Astrocyte of the cerebellum (primary cell): Measurements from ENCODE around the gene TRUB1.

Experiments
- DNase-seq: peaks from one replicate; pipeline ENCODE4 v3.0.0-alpha.2; 2011; ENCODE audit warnings: low read depth
- H3K4me3 ChIP-seq: 2 replicates; pipeline ENCODE4 v1.5.1; 2011; ENCODE audit warnings: mild to moderate bottlenecking, low read depth, low read length, moderate library complexity
- in situ Hi-C: cut with HindIII; loops from 2 replicates; pipeline ENCODE4 v1.10.0; 2017; ENCODE audit warnings: low sequenced_read_pairs
- TF ChIP-seq, protein P1 (sequence below): IDR thresholded peaks from 2 replicates; pipeline ENCODE4 v1.5.1; 2012; ENCODE audit warnings: low read length, low read depth, moderate library complexity, mild to moderate bottlenecking; ENCODE audit errors: missing control alignments

Gene TRUB1

GRCh38 chr10:114967071-114967470 lies 29.1 kb downstream of the TRUB1 start:
- no peak for DNase-seq
- in situ Hi-C loops = no loop called here
- TF ChIP-seq, protein P1, sequence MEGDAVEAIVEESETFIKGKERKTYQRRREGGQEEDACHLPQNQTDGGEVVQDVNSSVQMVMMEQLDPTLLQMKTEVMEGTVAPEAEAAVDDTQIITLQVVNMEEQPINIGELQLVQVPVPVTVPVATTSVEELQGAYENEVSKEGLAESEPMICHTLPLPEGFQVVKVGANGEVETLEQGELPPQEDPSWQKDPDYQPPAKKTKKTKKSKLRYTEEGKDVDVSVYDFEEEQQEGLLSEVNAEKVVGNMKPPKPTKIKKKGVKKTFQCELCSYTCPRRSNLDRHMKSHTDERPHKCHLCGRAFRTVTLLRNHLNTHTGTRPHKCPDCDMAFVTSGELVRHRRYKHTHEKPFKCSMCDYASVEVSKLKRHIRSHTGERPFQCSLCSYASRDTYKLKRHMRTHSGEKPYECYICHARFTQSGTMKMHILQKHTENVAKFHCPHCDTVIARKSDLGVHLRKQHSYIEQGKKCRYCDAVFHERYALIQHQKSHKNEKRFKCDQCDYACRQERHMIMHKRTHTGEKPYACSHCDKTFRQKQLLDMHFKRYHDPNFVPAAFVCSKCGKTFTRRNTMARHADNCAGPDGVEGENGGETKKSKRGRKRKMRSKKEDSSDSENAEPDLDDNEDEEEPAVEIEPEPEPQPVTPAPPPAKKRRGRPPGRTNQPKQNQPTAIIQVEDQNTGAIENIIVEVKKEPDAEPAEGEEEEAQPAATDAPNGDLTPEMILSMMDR = no peak
- no peak overlapping the region for H3K4me3 ChIP-seq

- in situ Hi-C loops = no loop called here
- TF ChIP-seq, protein P1 = no peak
- DNase-seq = no peak
- no peak overlapping the region for H3K4me3 ChIP-seq
Observed at GRCh38 chr10:114970515-114970914, 32.5 kb downstream of the TRUB1 start.

DNA sequence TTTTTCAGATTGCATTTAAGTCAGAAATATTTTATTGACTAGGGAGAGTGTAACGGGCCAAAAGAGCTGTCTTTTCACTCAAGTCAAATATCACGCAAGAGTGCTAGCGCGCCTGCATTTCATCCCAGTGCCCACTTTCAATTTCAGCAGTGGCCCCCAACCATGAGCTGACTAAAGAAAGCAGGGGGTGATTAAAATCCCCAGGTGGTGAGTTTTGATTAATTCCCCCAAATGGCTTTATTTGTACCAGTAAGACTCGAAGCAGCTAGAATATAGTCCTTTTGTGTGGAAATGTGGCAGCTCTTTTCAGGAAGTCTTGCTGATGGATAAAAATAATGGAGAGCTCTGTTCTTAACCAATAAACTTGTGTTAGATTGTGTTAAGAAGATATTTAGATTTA lies 35.3 kb downstream of the TRUB1 start:
- TF ChIP-seq, protein P1 = no peak
- DNase-seq = no peak
- in situ Hi-C loops = no loop called here
- no peak overlapping the region for H3K4me3 ChIP-seq

DNA sequence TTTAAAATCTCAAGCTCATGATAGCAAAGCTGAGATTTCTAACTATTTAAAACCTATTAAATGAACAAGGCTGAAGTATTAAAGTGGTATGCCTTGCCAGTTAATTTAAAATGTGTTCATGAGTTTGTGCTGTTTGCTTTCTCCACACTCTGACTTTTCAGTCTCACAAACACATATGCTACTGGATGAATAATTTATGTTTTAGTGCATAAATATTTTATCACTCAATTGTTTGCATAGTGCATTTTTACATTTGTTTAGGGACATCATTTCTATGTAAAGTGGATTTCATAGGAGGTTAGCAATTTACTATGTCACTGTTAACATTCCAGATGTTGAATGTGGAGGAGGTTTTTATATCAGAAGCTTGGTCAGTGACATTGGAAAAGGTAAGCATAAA lies 36.0 kb downstream of the TRUB1 start:
- TF ChIP-seq, protein P1 = no peak
- in situ Hi-C loops = no loop called here
- H3K4me3 ChIP-seq = no peak overlapping the region
- DNase-seq = no peak

DNA sequence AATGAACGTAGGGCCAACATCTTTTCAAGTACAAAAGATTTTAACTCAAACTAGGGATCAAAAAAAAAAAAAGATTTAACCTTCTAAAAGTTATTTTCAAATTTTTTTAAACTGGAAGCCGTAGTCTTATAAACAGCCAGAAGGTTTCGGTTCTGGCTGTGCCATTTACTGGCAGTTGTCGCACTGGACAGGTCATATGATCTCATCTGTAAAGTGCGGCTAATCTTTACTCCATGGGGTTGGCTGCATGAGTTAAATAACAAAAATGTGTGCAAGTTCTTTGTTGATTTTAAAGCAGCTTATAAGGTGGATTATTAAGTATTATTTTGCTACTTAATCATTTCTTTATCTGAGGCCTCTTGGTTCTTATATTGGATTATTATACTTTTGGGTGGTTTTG lies 36.6 kb downstream of the TRUB1 start:
- TF ChIP-seq, protein P1 = no peak
- no peak overlapping the region for H3K4me3 ChIP-seq
- no peak for DNase-seq
- in situ Hi-C loops = no loop called here

DNA sequence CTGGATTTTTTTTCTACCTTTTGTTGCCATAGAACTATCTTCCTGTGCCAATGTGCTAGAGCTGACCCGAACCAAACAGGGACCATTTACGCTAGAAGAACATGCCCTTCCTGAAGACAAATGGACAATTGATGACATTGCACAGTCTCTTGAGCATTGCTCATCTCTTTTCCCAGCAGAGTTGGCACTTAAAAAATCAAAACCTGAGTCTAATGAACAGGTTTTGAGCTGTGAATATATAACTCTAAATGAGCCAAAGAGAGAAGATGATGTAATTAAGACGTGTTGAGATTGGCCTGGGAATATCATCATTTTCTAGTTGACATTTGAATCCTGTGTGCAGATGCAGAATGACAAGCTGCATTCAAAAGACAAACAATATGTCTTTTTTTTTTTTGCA lies 37.1 kb downstream of the TRUB1 start:
- in situ Hi-C loops = no loop called here
- DNase-seq = no peak
- H3K4me3 ChIP-seq = no peak overlapping the region
- TF ChIP-seq, protein P1 = no peak

DNA sequence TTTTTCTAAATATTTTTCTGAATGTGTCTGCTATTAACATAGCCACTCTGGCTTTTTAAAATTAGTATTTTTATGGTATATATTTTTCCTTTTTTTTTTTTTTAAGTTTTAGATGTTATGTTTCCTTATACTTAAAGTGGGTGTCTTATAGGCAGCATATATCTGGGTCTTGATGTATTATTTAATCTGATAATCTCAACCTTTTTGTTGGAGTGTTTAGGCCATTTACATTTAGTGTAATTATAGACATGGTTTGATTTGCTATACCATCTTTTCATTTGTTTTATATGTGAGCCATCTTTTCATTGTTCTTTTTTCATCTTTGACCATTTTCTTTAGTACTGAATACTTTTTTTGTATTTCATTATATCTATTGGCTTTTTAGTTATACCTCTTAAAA lies 45.0 kb downstream of the TRUB1 start:
- no peak overlapping the region for H3K4me3 ChIP-seq
- TF ChIP-seq, protein P1 = no peak
- DNase-seq = no peak
- in situ Hi-C loops = no loop called here
